BLaER1 (cell line): ENCODE results near the gene SEMA6A.

Source experiments
- H3K27ac ChIP-seq: shearing (Covaris generic); formaldehyde crosslinking; 2 replicates; pipeline ENCODE4 v1.8.1; 2022
- H3K27me3 ChIP-seq: shearing (Covaris generic); formaldehyde crosslinking; 2 replicates; pipeline ENCODE4 v1.8.1; 2022
- H3K36me3 ChIP-seq: shearing (Covaris generic); formaldehyde crosslinking; 2 replicates; pipeline ENCODE4 v1.8.1; 2022
- H3K4me1 ChIP-seq: shearing (Covaris generic); formaldehyde crosslinking; 2 replicates; pipeline ENCODE4 v1.8.1; 2022
- H3K4me2 ChIP-seq: shearing (Covaris generic); formaldehyde crosslinking; 2 replicates; pipeline ENCODE4 v1.8.1; 2022
- H3K4me3 ChIP-seq: shearing (Covaris generic); formaldehyde crosslinking; 2 replicates; pipeline ENCODE4 v1.8.1; 2022
- H3K9ac ChIP-seq: shearing (Covaris generic); formaldehyde crosslinking; 2 replicates; pipeline ENCODE4 v1.8.1; 2022
- H3K9me3 ChIP-seq: shearing (Covaris generic); formaldehyde crosslinking; 2 replicates; pipeline ENCODE4 v1.8.1; 2022
- H4K20me1 ChIP-seq: shearing (Covaris generic); formaldehyde crosslinking; 2 replicates; pipeline ENCODE4 v1.8.1; 2022
- Cebpa-rat ChIP-seq: shearing (Covaris generic); IDR thresholded peaks from 2 replicates; pipeline ENCODE4 v1.8.1; 2022

Gene SEMA6A

GRCh38 chr5:116567106-116567505 is 7.5 kb downstream of the SEMA6A start:
- Histone ChIP-seq H3K9ac (no peak overlapping the region), H3K36me3 (no peaks in the 10 kb centered on the region), H3K27me3 (peaks cover 14% of the 10 kb centered on the region), H3K4me1 (peaks cover 61% of the 10 kb centered on the region), H3K27ac (no peak overlapping the region), H3K4me3 (no peak overlapping the region), H3K4me2 (no peak overlapping the region), H3K9me3 (no peaks in the 10 kb centered on the region), H4K20me1 (peaks cover 10% of the 10 kb centered on the region)
- no peak for TF ChIP-seq Cebpa-rat

GRCh38 chr5:116566251-116566650 is 8.4 kb downstream of the SEMA6A start:
- peaks cover 6% of the 10 kb centered on the region; the same call in 1 of the 2 replicates for H4K20me1 ChIP-seq
- no peak overlapping the region for H3K9ac ChIP-seq
- H3K4me2 ChIP-seq = peak overlapping the region; percentile 20
- no peaks in the 10 kb centered on the region for H3K9me3 ChIP-seq
- H3K27ac ChIP-seq = no peak overlapping the region
- H3K4me1 ChIP-seq = peaks cover 68% of the 10 kb centered on the region
- H3K4me3 ChIP-seq = no peak overlapping the region
- no peak for TF ChIP-seq Cebpa-rat
- H3K27me3 ChIP-seq = peaks cover 5% of the 10 kb centered on the region
- H3K36me3 ChIP-seq = no peaks in the 10 kb centered on the region

- TF ChIP-seq Cebpa-rat = no peak
- no peaks in the 10 kb centered on the region for H4K20me1 ChIP-seq
These were observed 9.7 kb downstream of the SEMA6A start for GRCh38 chr5:116564756-116565490.

GRCh38 chr5:116564312-116564711 is 10.3 kb downstream of the SEMA6A start:
- no peaks in the 10 kb centered on the region for H3K36me3 ChIP-seq
- TF ChIP-seq Cebpa-rat = no peak
- H3K4me1 ChIP-seq = peaks cover 69% of the 10 kb centered on the region
- H4K20me1 ChIP-seq = no peaks in the 10 kb centered on the region
- H3K9me3 ChIP-seq = no peaks in the 10 kb centered on the region
- no peak overlapping the region for H3K27ac ChIP-seq
- no peak overlapping the region for H3K4me2 ChIP-seq
- H3K4me3 ChIP-seq = no peak overlapping the region
- H3K9ac ChIP-seq = no peak overlapping the region
- no peaks in the 10 kb centered on the region for H3K27me3 ChIP-seq

More at GRCh38 chr5:116564756-116565490, 9.7 kb downstream of the SEMA6A start:
- Histone ChIP-seq H3K4me1 (peaks cover 69% of the 10 kb centered on the region), H3K9ac (no peak overlapping the region), H3K4me3 (no peak overlapping the region), H3K27ac (no peak overlapping the region), H3K27me3 (no peaks in the 10 kb centered on the region), H3K9me3 (no peaks in the 10 kb centered on the region), H3K4me2 (no peak overlapping the region), H3K36me3 (no peaks in the 10 kb centered on the region)

GRCh38 chr5:116563736-116564308 is 10.8 kb downstream of the SEMA6A start:
- Histone ChIP-seq H3K4me1 (peaks cover 69% of the 10 kb centered on the region), H3K36me3 (no peaks in the 10 kb centered on the region), H3K4me3 (no peak overlapping the region), H4K20me1 (no peaks in the 10 kb centered on the region), H3K27ac (no peak overlapping the region), H3K4me2 (no peak overlapping the region), H3K27me3 (no peaks in the 10 kb centered on the region), H3K9me3 (no peaks in the 10 kb centered on the region), H3K9ac (no peak overlapping the region)
- TF ChIP-seq Cebpa-rat = no peak

- Histone ChIP-seq H3K27ac (peak overlapping the region; percentile 23; the same call in 1 of the 2 replicates), H3K36me3 (no peaks in the 10 kb centered on the region), H3K4me3 (no peak overlapping the region), H3K27me3 (no peaks in the 10 kb centered on the region), H4K20me1 (no peaks in the 10 kb centered on the region), H3K9me3 (no peaks in the 10 kb centered on the region), H3K4me1 (peaks cover 68% of the 10 kb centered on the region), H3K9ac (no peak overlapping the region), H3K4me2 (peak overlapping the region; percentile 82)
- no peak for TF ChIP-seq Cebpa-rat
These were observed 12.0 kb downstream of the SEMA6A start for GRCh38 chr5:116562669-116563068.

GRCh38 chr5:116561658-116562057 is 13.0 kb downstream of the SEMA6A start:
- Histone ChIP-seq H3K36me3 (no peaks in the 10 kb centered on the region), H4K20me1 (no peaks in the 10 kb centered on the region), H3K4me3 (no peak overlapping the region; the same call in 1 of the 2 replicates), H3K27me3 (no peaks in the 10 kb centered on the region), H3K9me3 (no peaks in the 10 kb centered on the region), H3K4me1 (peaks cover 66% of the 10 kb centered on the region), H3K27ac (no peak overlapping the region), H3K4me2 (peak overlapping the region; percentile 82), H3K9ac (no peak overlapping the region)
- no peak for TF ChIP-seq Cebpa-rat

- Histone ChIP-seq H3K36me3 (no peaks in the 10 kb centered on the region), H3K4me1 (peaks cover 55% of the 10 kb centered on the region), H3K27ac (peak overlapping the region; percentile 31), H3K9me3 (no peaks in the 10 kb centered on the region), H3K27me3 (no peaks in the 10 kb centered on the region), H3K4me3 (no peak overlapping the region), H4K20me1 (no peaks in the 10 kb centered on the region), H3K9ac (no peak overlapping the region), H3K4me2 (peak overlapping the region; percentile 82)
- no peak for TF ChIP-seq Cebpa-rat
These were observed 14.9 kb downstream of the SEMA6A start for GRCh38 chr5:116559673-116560164.

- H3K9ac ChIP-seq = no peak overlapping the region
- H4K20me1 ChIP-seq = no peaks in the 10 kb centered on the region
- peak overlapping the region; percentile 31 for H3K27ac ChIP-seq
- peaks cover 55% of the 10 kb centered on the region for H3K4me1 ChIP-seq
- no peaks in the 10 kb centered on the region for H3K9me3 ChIP-seq
- peak overlapping the region; percentile 82 for H3K4me2 ChIP-seq
- no peak for TF ChIP-seq Cebpa-rat
- no peaks in the 10 kb centered on the region for H3K27me3 ChIP-seq
- no peaks in the 10 kb centered on the region for H3K36me3 ChIP-seq
- H3K4me3 ChIP-seq = no peak overlapping the region
These were observed 15.4 kb downstream of the SEMA6A start for GRCh38 chr5:116559239-116559638.

- Histone ChIP-seq H3K27me3 (no peaks in the 10 kb centered on the region), H3K4me2 (no peak overlapping the region), H3K9ac (no peak overlapping the region), H3K9me3 (no peaks in the 10 kb centered on the region), H3K4me1 (peaks cover 42% of the 10 kb centered on the region), H3K4me3 (no peak overlapping the region), H3K36me3 (no peaks in the 10 kb centered on the region), H4K20me1 (no peaks in the 10 kb centered on the region), H3K27ac (no peak overlapping the region)
- TF ChIP-seq Cebpa-rat = no peak
These were observed 16.9 kb downstream of the SEMA6A start for GRCh38 chr5:116557669-116558271.
